ENCODE measurements around the gene PRCP.

- TF ChIP-seq CTCF (IDR thresholded peaks at IDR 0.05) (no peak), EZH2 (IDR thresholded peaks at IDR 0.05; ENCODE audit: borderline replicate concordance, insufficient read depth, low read depth, low read length, poor library complexity, severe bottlenecking) (no peak)
These were observed 3.8 kb upstream of the PRCP start for GRCh38 chr11:82903843-82904586.

Measured in B cell (primary cell).